ENCODE results near the gene KCNF1. TPM values are rescaled to one million over a fixed set of nuclear protein-coding genes. Genes with fewer than 3 reads are reported as not detected.

The KCNF1 gene
- total and polyA plus RNA-seq, 10 of the 15 experiments (the other 5 are each of a cell fraction or from before 2014, with no cell fraction given) = not detected

GRCh38 chr2:10947005-10947440 lies 35.3 kb downstream of the KCNF1 start (continued):
- no peak for TF ChIP-seq RELB (IDR thresholded peaks at IDR 0.05; ENCODE audit: low read depth)

DNA sequence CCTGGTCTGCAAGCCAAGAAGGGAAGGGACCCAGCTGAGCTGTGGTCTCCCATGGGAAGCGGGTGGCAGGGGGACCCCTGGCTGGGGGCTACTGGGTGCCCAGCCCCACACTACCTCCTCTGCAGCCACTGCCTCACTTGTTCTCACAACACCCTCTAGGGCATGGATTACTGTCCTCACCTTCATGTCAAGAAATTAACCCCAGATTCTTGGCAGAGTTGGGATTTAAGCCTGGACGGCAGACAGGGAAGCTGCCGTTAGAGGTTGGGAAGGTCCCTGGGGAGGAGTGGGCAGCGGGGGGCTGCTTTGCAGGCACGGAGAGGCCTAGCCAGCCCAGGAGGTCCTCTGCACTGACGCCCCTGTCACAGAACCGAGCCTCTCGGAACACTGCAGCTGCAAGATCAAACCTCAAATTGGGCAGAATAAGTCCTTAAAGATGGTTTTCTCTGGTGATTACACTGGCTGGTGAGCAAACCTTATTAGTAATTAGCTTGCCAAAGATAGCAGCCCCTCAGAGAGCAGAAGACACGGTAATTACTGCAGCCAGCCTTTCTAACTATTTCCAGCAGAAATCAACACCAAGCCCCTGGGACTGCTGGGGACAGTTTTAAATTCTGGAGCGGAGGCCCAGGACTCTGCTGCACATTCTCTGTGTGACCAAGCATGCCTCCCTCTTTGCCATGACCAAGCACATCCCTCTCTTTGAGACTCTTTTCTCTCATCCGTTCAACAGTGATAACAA lies 35.9 kb downstream of the KCNF1 start:
- ChIA-PET CTCF (no interaction called here), POLR2A (no interaction called here), RAD21 (ENCODE audit: unreplicated experiment) (no interaction called here), SMC1A (ENCODE audit: uncharacterized antibody, unreplicated experiment) (no interaction called here)
- Histone ChIP-seq H2AFZ (ENCODE audit: control insufficient read depth, low read depth, low read length) (no peak overlapping the region), H3K79me2 (ENCODE audit: control insufficient read depth, insufficient read depth, low read length) (no peaks in the 10 kb centered on the region), H3K4me1 (ENCODE audit: control insufficient read depth, insufficient read depth, low read length) (no peaks in the 10 kb centered on the region), H3K36me3 (ENCODE audit: control insufficient read depth in 2 of 2, insufficient read depth in 2 of 2, low read length in 1 of 2) (no peaks in the 10 kb centered on the region), H3K4me2 (ENCODE audit: control insufficient read depth, insufficient read depth) (no peak overlapping the region), H4K20me1 (ENCODE audit: control insufficient read depth, insufficient read depth) (no peaks in the 10 kb centered on the region), H3K9me3 (replicated peaks; ENCODE audit: control insufficient read depth, insufficient read depth, low read length) (no peaks in the 10 kb centered on the region; the same call in 2 of the 3 replicates), H3K4me3 (no peak overlapping the region), H3K9ac (ENCODE audit: control insufficient read depth, insufficient read depth, low read length) (no peak overlapping the region), H3K27ac (ENCODE audit: control insufficient read depth, insufficient read depth) (no peak overlapping the region), H3K27me3 (replicated peaks in 1 of 2; ENCODE audit: control insufficient read depth in 2 of 2, insufficient read depth in 2 of 2, low read length in 1 of 2) (no peaks in the 10 kb centered on the region; a peak in 1 of 4 replicates)
- no peak for TF ChIP-seq BCLAF1 (IDR thresholded peaks at IDR 0.05)
- in situ Hi-C loops (cut with MboI) (no loop called here), intact Hi-C loops (cut with micrococcal nuclease; ENCODE audit: unreplicated experiment) (no loop called here)
- no TSS peak for BruUV-seq (replicated peaks)
- 33% methylated on average over 11 of the region's 11 CpGs for WGBS (ENCODE audit: insufficient coverage, insufficient replicate concordance, low lambda C conversion rate, missing lambda C conversion rate)
- ATAC-seq (no peak), DNase-seq (ENCODE audit: low read depth, low spot score) (no peak), FAIRE-seq (no peak)
